HEK293T (cell line): ENCODE results near the gene ARTN.

Experiments
- CTCF ChIA-PET: fragments of 350-600 bp; formaldehyde crosslinking; extraction: SDS; loops from one replicate; lab custom pipeline; 2021; ENCODE audit warnings: antibody characterized with exemption, inconsistent platforms; lab: Yijun Ruan, JAX
- POLR2A ChIA-PET: fragments of 350-600 bp; formaldehyde crosslinking; extraction: SDS; loops from one replicate; lab custom pipeline; 2020; ENCODE audit warnings: antibody characterized with exemption, inconsistent platforms; lab: Yijun Ruan, JAX
- DNase-seq: peaks from one replicate; pipeline ENCODE4 v3.0.0; 2012; ENCODE audit warnings: mixed read lengths; ENCODE audit errors: extremely low spot score
- ARNT ChIP-seq: fragments of 450-650 bp; IDR thresholded peaks from 2 replicates; pipeline ENCODE4 v1.6.1; 2017; ENCODE audit warnings: mild to moderate bottlenecking
- BHLHE40 ChIP-seq: fragments of 450-650 bp; IDR thresholded peaks from 2 replicates; pipeline ENCODE4 v1.6.1; 2016; ENCODE audit warnings: mild to moderate bottlenecking, moderate library complexity, borderline replicate concordance
- CTBP1 ChIP-seq: fragments of 450-650 bp; IDR thresholded peaks from 2 replicates; pipeline ENCODE4 v1.6.1; 2016; ENCODE audit warnings: borderline replicate concordance
- ELF4 ChIP-seq: fragments of 450-650 bp; IDR thresholded peaks from 2 replicates; pipeline ENCODE4 v1.6.1; 2017; ENCODE audit warnings: antibody characterized with exemption
- FOXA1 ChIP-seq: fragments of 450-650 bp; IDR thresholded peaks from 2 replicates; pipeline ENCODE4 v1.6.1; 2016; ENCODE audit warnings: mild to moderate bottlenecking
- FOXK2 ChIP-seq: fragments of 450-650 bp; IDR thresholded peaks from 2 replicates; pipeline ENCODE4 v1.6.1; 2016; ENCODE audit warnings: mild to moderate bottlenecking
- FOXM1 ChIP-seq: fragments of 450-650 bp; IDR thresholded peaks from 2 replicates; pipeline ENCODE4 v1.6.1; 2017; ENCODE audit warnings: mild to moderate bottlenecking, borderline replicate concordance
- HDGF ChIP-seq: fragments of 450-650 bp; IDR thresholded peaks from 2 replicates; pipeline ENCODE4 v1.6.1; 2017; ENCODE audit warnings: antibody characterized with exemption, borderline replicate concordance
- L3MBTL2 ChIP-seq: fragments of 450-650 bp; conservative IDR thresholded peaks from 2 replicates; pipeline ENCODE4 v1.6.1; 2016; ENCODE audit warnings: mild to moderate bottlenecking
- LEF1 ChIP-seq: fragments of 450-650 bp; IDR thresholded peaks from 2 replicates; pipeline ENCODE4 v1.6.1; 2017; ENCODE audit warnings: mild to moderate bottlenecking, borderline replicate concordance
- NFRKB ChIP-seq: fragments of 450-650 bp; IDR thresholded peaks from 2 replicates; pipeline ENCODE4 v1.6.1; 2016; ENCODE audit warnings: mild to moderate bottlenecking, moderate library complexity
- SP1 ChIP-seq: fragments of 450-650 bp; IDR thresholded peaks from 2 replicates; pipeline ENCODE4 v1.6.1; 2017
- SUZ12 ChIP-seq: fragments of 450-650 bp; IDR thresholded peaks from 2 replicates; pipeline ENCODE4 v1.6.1; 2016; ENCODE audit warnings: mild to moderate bottlenecking
- TARDBP ChIP-seq: fragments of 450-650 bp; IDR thresholded peaks from 2 replicates; pipeline ENCODE4 v1.6.1; 2016
- ZNF384 ChIP-seq: fragments of 450-650 bp; IDR thresholded peaks from 2 replicates; pipeline ENCODE4 v1.6.1; 2016
- TF ChIP-seq, protein P1 (sequence below): fragments of 450-650 bp; IDR thresholded peaks from 2 replicates; pipeline ENCODE4 v1.6.1; 2016

ARTN gene

DNA sequence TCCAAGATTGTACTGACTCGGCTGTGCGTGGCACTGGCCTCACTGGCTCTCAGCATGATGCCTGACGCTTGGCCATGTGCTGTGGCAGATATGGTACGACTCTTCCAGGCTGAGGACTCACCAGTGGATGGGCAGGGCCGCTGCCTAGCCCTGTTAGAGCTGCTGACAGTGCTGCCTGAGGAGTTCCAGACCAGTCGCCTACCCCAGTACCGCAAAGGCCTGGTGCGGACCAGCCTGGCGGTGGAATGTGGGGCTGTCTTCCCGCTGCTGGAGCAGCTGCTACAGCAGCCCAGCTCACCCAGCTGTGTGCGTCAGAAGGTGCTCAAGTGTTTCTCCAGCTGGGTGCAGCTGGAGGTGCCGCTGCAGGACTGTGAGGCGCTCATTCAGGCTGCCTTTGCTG lies 16.1 kb downstream of the ARTN start:
- TF ChIP-seq NFRKB: no peak
- no peak for TF ChIP-seq SUZ12
- no peak for TF ChIP-seq ARNT
- no peak for TF ChIP-seq TARDBP
- DNase-seq: no peak
- CTCF ChIA-PET: interaction anchor here (0.6 to 2.6 kb wide), 3 partner anchors 15 to 177 kb away, joined by 3 to 9 read pairs (median 3); no protein-coding TSS in a partner anchor
- POLR2A ChIA-PET: interaction anchor here (0.9 to 4.6 kb wide), 2 partner anchors 20 to 25 kb away, joined by 3 to 25 read pairs; partner anchors contain the start of genes ATP6V0B and DPH2

DNA sequence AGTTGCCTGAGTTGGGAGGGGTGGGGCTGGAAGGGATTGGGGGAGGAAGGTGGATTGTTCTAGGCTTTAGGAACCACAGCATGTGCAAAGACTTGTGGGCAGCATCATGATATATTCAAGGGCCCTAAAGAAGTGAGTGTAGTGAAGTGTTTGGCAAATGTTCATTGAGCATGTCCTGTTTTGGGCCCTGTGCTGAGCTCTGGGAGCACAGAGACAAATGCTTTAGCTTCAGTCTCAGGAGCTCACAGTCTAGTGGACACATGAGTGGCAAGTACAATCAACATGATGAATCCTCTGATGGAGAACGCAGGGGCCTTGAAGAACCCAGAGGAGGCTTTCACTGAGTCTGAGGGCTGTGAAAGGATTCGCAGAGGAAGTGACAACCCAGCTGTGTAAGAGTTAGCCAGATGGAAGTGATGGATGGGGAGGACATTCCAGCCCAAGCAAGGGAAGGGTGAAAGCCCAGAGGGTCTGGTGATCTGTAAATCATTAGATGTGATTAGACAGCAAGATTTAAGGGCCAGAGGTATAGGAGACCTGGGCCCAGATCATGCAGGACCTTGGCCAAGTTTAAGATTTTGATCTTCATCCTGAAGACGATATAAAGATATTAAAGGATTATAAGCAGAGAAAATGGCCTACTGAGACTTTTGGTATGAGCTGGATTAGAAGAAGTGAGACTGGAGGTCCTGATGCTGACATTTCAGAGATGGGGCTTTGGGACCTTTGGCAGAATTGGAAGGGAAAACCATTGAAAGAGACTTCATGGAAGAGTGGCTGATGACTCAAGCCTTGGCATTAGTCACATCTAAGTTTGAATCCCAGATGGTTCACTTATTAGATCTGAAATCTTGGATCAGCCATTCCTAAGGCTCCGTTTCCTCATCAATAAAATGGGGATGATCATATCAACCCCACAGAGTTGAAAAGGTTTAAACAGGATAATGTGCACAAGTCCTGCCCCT lies 17.7 kb downstream of the ARTN start:
- ChIA-PET CTCF (no interaction called here), POLR2A (no interaction called here)
- DNase-seq: no peak
- no peak for TF ChIP-seq SUZ12
- TF ChIP-seq, protein P1, sequence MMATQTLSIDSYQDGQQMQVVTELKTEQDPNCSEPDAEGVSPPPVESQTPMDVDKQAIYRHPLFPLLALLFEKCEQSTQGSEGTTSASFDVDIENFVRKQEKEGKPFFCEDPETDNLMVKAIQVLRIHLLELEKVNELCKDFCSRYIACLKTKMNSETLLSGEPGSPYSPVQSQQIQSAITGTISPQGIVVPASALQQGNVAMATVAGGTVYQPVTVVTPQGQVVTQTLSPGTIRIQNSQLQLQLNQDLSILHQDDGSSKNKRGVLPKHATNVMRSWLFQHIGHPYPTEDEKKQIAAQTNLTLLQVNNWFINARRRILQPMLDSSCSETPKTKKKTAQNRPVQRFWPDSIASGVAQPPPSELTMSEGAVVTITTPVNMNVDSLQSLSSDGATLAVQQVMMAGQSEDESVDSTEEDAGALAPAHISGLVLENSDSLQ: no peak
- TF ChIP-seq LEF1: no peak
- no peak for TF ChIP-seq ELF4
- no peak for TF ChIP-seq TARDBP
- TF ChIP-seq BHLHE40: no peak
- TF ChIP-seq FOXM1: no peak
- no peak for TF ChIP-seq FOXA1
- no peak for TF ChIP-seq ARNT
- TF ChIP-seq ZNF384: no peak

DNA sequence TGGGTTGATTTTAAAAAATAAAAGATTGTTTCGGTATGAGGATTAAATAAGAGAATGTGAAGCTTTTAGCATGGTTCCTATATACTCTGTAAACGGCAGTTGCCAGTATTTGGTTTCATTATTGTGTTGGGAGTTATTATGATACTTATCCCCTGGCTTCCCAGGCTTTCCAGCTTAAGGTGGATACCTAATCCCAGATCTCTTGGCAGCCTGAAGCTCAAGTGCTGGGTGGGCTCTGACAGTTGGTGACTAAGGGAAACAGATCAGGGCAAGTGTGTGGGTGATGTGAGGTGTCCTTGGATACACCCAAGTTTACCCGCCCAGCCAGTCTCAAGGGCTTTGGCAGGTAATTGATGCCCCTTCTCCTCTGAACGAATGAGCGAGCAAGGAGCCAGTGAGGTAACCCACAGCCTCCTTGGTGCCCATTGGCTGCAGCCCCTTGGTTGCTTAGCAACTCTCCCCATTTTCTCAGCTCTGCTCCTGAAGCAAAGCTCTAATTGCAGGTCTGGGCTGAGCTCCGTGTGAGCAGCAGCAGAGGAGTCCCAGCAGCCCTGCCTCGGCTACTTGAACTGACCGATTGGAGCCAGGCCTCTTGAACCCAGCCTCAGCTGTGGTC lies 19.2 kb downstream of the ARTN start:
- ChIA-PET POLR2A (interaction anchor here (0.7 to 1.8 kb wide), 2 partner anchors 11 to 22 kb away, joined by 4 to 6 read pairs; partner anchors contain the start of gene ATP6V0B), CTCF (no interaction called here)
- TF ChIP-seq FOXK2: no peak
- no peak for TF ChIP-seq CTBP1
- no peak for TF ChIP-seq FOXA1
- no peak for TF ChIP-seq HDGF
- no peak for TF ChIP-seq ZNF384
- no peak for TF ChIP-seq LEF1
- TF ChIP-seq ELF4: no peak
- no peak for TF ChIP-seq L3MBTL2
- TF ChIP-seq SP1: no peak
- TF ChIP-seq, protein P1: no peak
- DNase-seq: no peak

DNA sequence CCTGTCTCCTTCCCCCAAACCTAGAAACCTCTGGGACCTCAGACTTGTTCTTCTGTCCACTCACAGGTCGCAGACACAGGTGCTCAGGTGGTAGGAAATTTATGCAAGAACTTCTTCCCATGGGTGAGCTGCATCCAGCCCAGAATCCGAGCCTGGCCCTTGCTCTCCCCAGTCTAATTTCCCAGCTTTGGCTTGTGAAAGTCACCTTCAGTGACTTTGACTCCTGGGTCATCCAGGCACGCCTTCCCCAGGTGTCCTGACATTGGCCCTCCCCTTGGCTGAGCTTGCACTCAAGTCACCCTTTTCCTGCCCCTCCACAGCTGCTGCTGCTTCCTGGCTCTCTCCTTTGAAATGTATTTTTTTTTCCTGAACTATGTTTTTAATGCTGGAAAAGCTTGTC lies 19.8 kb downstream of the ARTN start:
- CTCF ChIA-PET: no interaction called here
- DNase-seq: no peak
- no peak for TF ChIP-seq ELF4
- no peak for TF ChIP-seq TARDBP
- no peak for TF ChIP-seq LEF1
- no peak for TF ChIP-seq CTBP1
- TF ChIP-seq BHLHE40: no peak
- TF ChIP-seq SP1: no peak
- TF ChIP-seq ARNT: no peak
- POLR2A ChIA-PET: interaction anchor here (0.7 to 1.8 kb wide), 2 partner anchors 10 to 21 kb away, joined by 4 to 6 read pairs; partner anchors contain the start of gene ATP6V0B

DNA sequence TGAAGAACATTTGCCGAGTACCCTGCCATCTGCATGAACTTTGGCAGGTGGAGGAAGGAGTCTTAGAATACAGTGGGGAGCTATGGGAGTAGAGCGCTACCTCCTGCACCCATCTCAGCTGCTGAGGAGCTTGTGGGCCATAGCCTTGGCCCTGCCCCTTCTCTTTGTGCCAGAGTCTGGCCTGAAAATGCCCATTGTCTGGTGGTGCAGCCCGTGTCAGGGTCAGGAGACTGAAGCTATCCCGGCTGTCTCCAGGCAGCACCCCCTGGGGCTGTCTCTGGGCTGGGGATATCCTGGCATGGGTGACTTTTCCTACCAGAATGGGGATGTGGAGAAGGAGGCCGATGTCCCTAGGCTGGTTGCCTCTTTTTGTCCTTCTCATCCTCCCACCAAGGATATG lies 20.4 kb downstream of the ARTN start:
- TF ChIP-seq FOXK2 (no peak), ZNF384 (no peak), FOXA1 (no peak), TARDBP (no peak), LEF1 (no peak), HDGF (no peak), CTBP1 (no peak), SP1 (no peak), BHLHE40 (no peak), NFRKB (no peak), ARNT (no peak), ELF4 (no peak), L3MBTL2 (no peak), SUZ12 (no peak), FOXM1 (no peak)
- TF ChIP-seq, protein P1: no peak
- ChIA-PET CTCF (no interaction called here), POLR2A (no interaction called here)
- no peak for DNase-seq

DNA sequence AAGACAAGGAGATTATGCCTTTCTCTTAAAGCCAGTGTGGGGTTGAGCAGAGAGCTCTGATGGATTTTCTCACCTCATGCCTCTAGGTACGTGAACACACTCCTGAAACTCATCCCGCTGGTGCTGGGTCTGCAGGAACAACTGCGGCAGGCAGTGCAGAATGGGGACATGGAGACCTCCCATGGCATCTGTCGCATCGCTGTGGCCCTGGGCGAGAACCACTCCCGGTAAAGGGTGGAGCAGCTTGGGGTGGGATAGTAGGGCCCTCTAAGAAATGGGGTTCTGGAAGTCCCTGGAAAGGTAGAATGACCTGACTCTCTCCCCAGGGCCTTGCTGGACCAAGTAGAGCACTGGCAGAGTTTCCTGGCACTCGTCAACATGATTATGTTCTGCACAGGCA lies 22.6 kb downstream of the ARTN start:
- DNase-seq: no peak
- no peak for TF ChIP-seq HDGF
- no peak for TF ChIP-seq FOXM1
- no peak for TF ChIP-seq FOXA1
- TF ChIP-seq CTBP1: no peak
- no peak for TF ChIP-seq ARNT
- no peak for TF ChIP-seq FOXK2
- no peak for TF ChIP-seq L3MBTL2
- no peak for TF ChIP-seq SUZ12
- no peak for TF ChIP-seq ZNF384
- TF ChIP-seq SP1: no peak
- no peak for TF ChIP-seq NFRKB
- TF ChIP-seq LEF1: no peak
- ChIA-PET CTCF (interaction anchor here (0.6 kb wide), 1 partner anchor 192 kb away, joined by 4 read pairs; no protein-coding TSS in a partner anchor), POLR2A (interaction anchor here (1.0 kb wide), 1 partner anchor 9 kb away, joined by 3 read pairs; no protein-coding TSS in a partner anchor)
